GM12801 (cell line): Measurements from ENCODE around the gene CMBL.

Experiments
- CTCF ChIP-seq: IDR thresholded peaks from one replicate; pipeline ENCODE4 v1.5.1; 2011; ENCODE audit warnings: control low read depth; ENCODE audit not compliant: insufficient read length; ENCODE audit errors: extremely low read depth

CMBL gene

DNA sequence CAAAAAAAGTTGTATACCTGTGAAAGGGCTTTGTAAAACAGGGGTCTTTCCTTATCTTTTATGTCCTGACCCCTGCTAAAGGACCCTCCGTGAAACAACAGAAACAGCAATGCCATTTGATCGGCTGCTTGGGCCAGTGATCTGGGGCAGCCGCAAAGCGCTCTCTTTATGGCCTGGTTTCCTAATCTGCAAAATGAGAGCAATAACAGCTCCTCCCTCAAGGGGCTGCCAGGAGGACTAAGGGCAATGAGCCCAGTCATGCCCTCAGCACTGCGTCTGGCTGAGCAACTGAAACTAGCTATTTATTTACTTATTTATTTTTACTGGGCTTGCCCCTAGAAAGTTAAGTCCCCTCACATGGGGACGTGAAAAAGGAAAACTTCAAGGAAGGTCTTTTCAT, 18.3 kb downstream of the CMBL start:
- TF ChIP-seq CTCF, result no peak

- TF ChIP-seq CTCF, result no peak
Measured at GRCh38 chr5:10288592-10289219, 19.0 kb downstream of the CMBL start.

DNA sequence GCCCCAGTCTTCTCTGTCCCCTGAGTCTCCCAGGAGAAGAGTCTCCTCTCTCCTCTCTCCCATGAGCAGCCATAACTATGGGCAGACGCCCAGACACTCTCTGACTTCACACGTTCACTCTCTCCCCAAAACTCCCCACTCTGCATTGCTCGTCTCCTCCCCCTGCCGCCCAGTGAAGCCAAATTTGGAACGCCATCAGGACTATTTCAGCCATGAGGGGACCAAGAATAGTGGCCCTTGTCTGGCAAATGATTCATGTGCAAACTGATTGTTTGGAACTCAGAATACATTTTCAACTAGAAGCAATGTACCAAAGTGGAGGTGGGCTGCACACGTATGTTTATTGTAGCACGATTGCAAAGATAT, 20.9 kb downstream of the CMBL start:
- TF ChIP-seq CTCF, result no peak

DNA sequence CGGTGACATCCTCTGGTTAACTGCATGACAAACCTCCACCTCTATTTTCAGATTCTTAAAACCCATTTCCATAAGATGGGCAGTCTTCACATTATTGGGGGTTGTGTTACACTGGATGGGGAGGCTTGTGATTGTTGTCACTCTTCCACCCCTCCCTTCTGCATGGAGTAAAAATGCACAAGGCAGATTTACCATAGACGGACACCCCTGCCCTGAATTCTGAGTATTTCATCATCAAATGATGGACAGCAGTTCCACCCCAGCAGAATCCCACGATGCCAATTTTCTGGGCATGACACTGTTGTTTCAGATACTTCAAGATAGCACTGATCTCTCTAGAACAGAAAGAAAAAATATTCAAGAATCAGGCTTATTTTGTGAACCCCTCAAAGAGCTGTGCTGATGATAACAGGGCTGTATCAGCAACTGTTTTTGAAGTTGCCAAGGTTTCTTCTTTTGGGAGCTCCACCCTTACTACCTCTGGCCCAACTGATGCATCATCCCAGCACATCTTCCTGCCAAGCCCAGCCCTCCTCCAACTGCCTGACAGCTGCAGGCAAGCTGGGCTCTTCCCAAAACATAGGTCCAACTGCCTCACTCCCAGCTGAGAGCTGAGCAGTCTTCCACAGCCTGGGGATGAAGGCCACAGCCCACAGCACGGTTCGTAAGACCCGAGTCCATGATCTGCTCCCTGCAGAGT, 21.4 kb downstream of the CMBL start:
- TF ChIP-seq CTCF, result no peak

DNA sequence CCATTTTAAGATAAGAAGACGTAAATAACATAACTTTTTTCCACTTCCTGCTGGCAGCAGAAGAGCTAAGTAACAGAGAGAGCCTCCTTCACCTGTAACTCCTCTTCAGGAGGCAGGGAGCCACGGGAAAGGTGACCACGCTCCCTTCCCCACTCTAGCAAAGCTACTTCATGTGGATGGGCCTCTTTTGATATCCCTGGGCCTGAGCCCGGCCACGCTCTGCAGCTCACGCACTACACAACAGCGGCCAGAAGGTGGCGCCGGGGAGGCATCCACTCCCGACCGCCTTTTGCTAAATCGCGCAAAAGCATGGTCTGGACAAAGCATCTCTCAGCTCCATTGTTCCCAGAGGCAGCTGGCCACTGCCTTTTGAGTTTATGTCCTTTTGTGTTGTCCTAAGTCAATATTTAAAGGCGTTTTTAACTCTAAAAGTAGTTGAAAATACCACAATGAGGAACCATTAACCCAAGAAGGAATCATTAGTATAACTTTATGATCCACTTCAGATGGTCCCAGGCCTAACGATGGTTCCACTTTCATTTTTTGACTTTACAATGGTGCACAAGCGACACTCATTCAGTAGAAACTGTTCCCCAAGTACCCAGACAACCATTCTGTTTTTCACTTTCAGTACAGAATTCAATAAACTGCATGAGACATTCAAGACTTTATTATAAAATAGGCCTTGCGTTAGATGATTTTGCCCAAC, 23.6 kb downstream of the CMBL start:
- no peak for TF ChIP-seq CTCF

DNA sequence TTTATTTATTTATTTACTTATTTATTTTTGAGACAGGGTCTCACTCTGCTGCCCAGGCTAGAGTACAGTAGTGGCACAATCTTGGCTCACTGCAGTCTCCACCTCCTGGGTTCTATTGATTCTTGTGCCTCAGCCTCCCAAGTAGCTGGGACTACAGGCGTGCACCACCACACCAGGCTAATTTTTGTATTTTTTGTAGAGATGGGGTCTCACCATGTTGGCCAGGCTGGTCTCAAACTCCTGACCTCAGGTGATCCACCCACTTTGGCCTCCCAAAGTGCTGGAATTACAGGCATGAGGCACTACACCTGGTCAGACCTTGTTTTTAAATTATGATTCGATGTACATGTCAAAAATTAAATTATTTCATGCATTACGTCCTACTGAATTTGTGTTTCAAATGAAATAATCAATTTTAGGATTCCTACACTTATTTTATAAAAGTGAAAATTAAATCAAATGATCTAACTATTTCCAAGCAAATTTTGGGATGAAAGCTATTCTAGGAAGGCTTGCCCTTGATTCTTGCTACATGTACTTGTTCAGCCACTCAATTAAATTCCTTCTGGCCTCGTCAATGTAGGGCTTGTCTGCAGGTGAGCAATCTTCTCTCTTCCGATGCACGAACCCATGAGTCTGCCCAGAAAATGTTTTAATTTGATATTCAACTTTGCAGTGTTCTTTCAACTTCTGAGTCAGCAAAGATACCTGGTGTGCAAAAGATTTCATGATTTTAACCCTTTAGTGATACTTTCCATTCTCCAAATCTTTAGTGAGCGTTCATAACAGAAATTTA, 27.6 kb downstream of the CMBL start:
- no peak for TF ChIP-seq CTCF

DNA sequence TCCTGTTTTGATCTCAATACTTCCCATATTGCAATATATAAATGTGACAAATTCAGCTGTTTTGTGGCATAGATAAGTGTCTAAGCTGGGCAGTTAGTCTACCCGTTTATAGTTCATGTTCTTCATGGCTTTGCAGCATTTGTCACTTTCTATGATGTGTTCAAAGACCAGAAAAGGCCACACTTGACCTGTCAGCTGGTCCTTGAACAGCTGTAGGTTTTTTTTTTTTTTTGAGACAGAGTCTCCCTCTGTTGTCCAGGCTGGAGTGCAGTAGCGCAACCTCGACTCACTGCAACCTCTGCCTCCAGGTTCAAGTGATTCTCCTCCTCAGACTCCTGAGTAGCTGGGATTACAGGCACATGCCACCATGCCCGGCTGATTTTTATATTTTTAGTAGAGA, 28.4 kb downstream of the CMBL start:
- no peak for TF ChIP-seq CTCF
